Measurements from ENCODE around the gene CASP10. TPM values are rescaled to one million over a fixed set of nuclear protein-coding genes. Genes with fewer than 3 reads are reported as not detected.

The CASP10 gene
- total and polyA plus RNA-seq, 2 of the 4 experiments (the other 2 are of a cell fraction) = 0.12 to 0.90 TPM

DNA sequence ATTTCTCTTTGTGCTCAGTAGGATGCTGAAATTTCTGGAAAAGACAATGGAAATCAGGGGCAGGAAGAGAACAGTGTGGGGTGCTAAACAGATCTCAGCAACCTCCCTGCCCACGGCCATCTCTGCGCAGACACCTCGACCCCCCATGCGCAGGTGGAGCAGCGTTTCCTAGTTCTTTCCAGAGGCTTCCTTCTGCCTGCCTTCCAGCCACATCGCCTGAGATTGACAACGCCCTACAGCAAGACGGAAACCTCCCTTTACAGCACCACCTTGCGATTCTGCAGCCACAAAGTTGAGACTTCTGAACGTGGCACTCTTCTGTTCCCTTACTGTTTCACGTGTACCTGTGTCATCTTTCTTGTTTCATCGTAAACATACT, 46.0 kb downstream of the CASP10 start:
- dilution Hi-C loops (cut with HindIII; ENCODE audit: low sequenced_read_pairs, unreplicated experiment) = no loop called here
- no peak overlapping the region for H4K5ac ChIP-seq (ENCODE audit: low read depth, low read length)
- no peaks in the 10 kb centered on the region for H3K36me3 ChIP-seq (ENCODE audit: control insufficient read depth, insufficient read depth, low read length)
- no peak overlapping the region for H2BK5ac ChIP-seq (ENCODE audit: low read depth, low read length, poor library complexity, severe bottlenecking)
- in situ Hi-C loops (cut with MboI; ENCODE audit: low sequenced_read_pairs) = loop anchor here (25.0 kb wide), 1 partner anchor 383 kb away; a partner anchor contains a TSS
- CTCF ChIA-PET = no interaction called here
- H3K4ac ChIP-seq (ENCODE audit: low read depth, low read length) = no peak overlapping the region
- H2AFZ ChIP-seq (replicated peaks; ENCODE audit: low read length, poor library complexity) = no peak overlapping the region
- H3K18ac ChIP-seq (ENCODE audit: low read depth, low read length) = no peak overlapping the region
- H3K4me2 ChIP-seq (ENCODE audit: low read depth, low read length) = no peak overlapping the region
- H3K9ac ChIP-seq (ENCODE audit: low read depth, low read length) = no peak overlapping the region
- peak overlapping the region; percentile 47; the same call in 1 of the 2 replicates for H2BK20ac ChIP-seq (ENCODE audit: low read depth, low read length)
- 0 out of 2 replicates have a peak, but pooled peaks cover 2% of the 10 kb centered on the region for H3K4me1 ChIP-seq (ENCODE audit: control insufficient read depth, insufficient read depth, low read length)
- H3K27ac ChIP-seq (ENCODE audit: insufficient read depth, low read length) = no peak overlapping the region
- TF ChIP-seq MAZ (IDR thresholded peaks at IDR 0.05; ENCODE audit: borderline replicate concordance, low read depth, low read length) (no peak), CHD1 (IDR thresholded peaks at IDR 0.05; ENCODE audit: low read depth, low read length) (no peak), FOS (IDR thresholded peaks at IDR 0.05; ENCODE audit: low read depth, low read length) (no peak)
- POLR2A ChIA-PET (ENCODE audit: unreplicated experiment) = no interaction called here
- 91% methylated on average over 6 of the region's 12 CpGs; no CpG with 5 or more reads in 1 of the 2 experiments for WGBS, 2 experiments (ENCODE audit: extremely low coverage in 2 of 2, insufficient read length in 1 of 2)
- H4K91ac ChIP-seq (ENCODE audit: insufficient read depth, low read depth, low read length) = no peak overlapping the region; the same call in 1 of the 2 replicates
- H3K23ac ChIP-seq (ENCODE audit: low read depth, low read length) = no peak overlapping the region
- H2BK15ac ChIP-seq (ENCODE audit: low read depth, low read length) = no peak overlapping the region
- H3K56ac ChIP-seq (ENCODE audit: extremely low read depth, insufficient read depth, low read length) = no peak overlapping the region
- H2BK120ac ChIP-seq (ENCODE audit: low read depth, low read length) = no peak overlapping the region
- no TSS peak for BruUV-seq (replicated peaks)
- no peak for DNase-seq
- no peaks in the 10 kb centered on the region for H3K9me3 ChIP-seq (ENCODE audit: control insufficient read depth, insufficient read depth, low read length)
- H3K14ac ChIP-seq (replicated peaks; ENCODE audit: low read depth, low read length) = no peak overlapping the region
- no peak overlapping the region for H2AK5ac ChIP-seq (ENCODE audit: low read depth, low read length)
- no peaks in the 10 kb centered on the region for H3K79me1 ChIP-seq (ENCODE audit: low read depth in 1 of 2, low read length in 2 of 2)
- intact Hi-C loops (cut with micrococcal nuclease) = no loop called here
- H3K4me3 ChIP-seq (ENCODE audit: insufficient read depth, low read depth, low read length) = no peak overlapping the region
- H4K8ac ChIP-seq (ENCODE audit: low read depth in 2 of 2, low read length in 2 of 2) = 0 out of 4 replicates have a peak overlapping the region, but pooled peaks of 1 of the 2 experiments have one; percentile 0
- no peaks in the 10 kb centered on the region; the same call in 1 of the 2 replicates for H3K27me3 ChIP-seq (ENCODE audit: control insufficient read depth, insufficient read depth, low read length)
- no peak for ATAC-seq (ENCODE audit: low read depth)
- peak overlapping the region; percentile 25 for H2AK9ac ChIP-seq (replicated peaks; ENCODE audit: low read depth, low read length, poor library complexity)
- H4K20me1 ChIP-seq (ENCODE audit: insufficient read depth, low read length) = no peaks in the 10 kb centered on the region
- H3K9me1 ChIP-seq (ENCODE audit: insufficient read depth, low read length) = no peaks in the 10 kb centered on the region

Data from IMR-90 (cell line).